Right atrium auricular region (tissue), 2 donors: ENCODE data around the gene RELA. TPM values are rescaled to one million over a fixed set of nuclear protein-coding genes. Genes with fewer than 3 reads are reported as not detected.

Experiments used
- DNase-seq: peaks from one replicate; pipeline ENCODE4 v3.0.0-alpha.2; 2019; ENCODE audit warnings: low spot score
- H3K27ac ChIP-seq, 2 donors: fragments of 200-600 bp; sonication (generic); 1 replicate in 1 of 2; 2 replicates in 1 of 2; pipeline ENCODE4 v1.5.1; 2016 to 2019
- H3K27me3 ChIP-seq, 2 donors: fragments of 200-600 bp; sonication (generic); one replicate each; pipeline versions ENCODE4 v1.5.1 to v1.6.0; 2017 to 2019
- H3K36me3 ChIP-seq: fragments of 200-600 bp; sonication (generic); one replicate; pipeline ENCODE4 v1.5.1; 2016
- H3K4me1 ChIP-seq, 2 donors: fragments of 200-600 bp; sonication (generic); one replicate each; pipeline versions ENCODE4 v1.5.1 to v1.6.0; 2017 to 2019
- H3K4me3 ChIP-seq, 2 donors: fragments of 200-600 bp; sonication (generic); 1 replicate in 1 of 2; 2 replicates in 1 of 2; pipeline ENCODE4 v1.5.1; 2017 to 2019; ENCODE audit warnings: mild to moderate bottlenecking in 1 of 2, moderate library complexity in 1 of 2
- H3K9me3 ChIP-seq, 2 donors: fragments of 200-600 bp; sonication (generic); one replicate each; pipeline ENCODE4 v1.5.1; 2019
- total RNA-seq, 2 donors: library from RNA; depleted of rRNA; stranded (reverse); fragments of >200 nt; gene quantifications; one replicate each; pipeline ENCODE4 v1.1.0, GENCODE V29; 2016
- TF ChIP-seq, protein P1 (sequence below), 2 donors: fragments of 200-600 bp; sonication (generic); IDR thresholded peaks; one replicate each; pipeline ENCODE4 v1.5.1; 2019; ENCODE audit warnings: antibody characterized with exemption in 2 of 2

Gene RELA
- total RNA-seq, 2 donors from 2014 or later = 30.7 to 54.9 TPM

DNA sequence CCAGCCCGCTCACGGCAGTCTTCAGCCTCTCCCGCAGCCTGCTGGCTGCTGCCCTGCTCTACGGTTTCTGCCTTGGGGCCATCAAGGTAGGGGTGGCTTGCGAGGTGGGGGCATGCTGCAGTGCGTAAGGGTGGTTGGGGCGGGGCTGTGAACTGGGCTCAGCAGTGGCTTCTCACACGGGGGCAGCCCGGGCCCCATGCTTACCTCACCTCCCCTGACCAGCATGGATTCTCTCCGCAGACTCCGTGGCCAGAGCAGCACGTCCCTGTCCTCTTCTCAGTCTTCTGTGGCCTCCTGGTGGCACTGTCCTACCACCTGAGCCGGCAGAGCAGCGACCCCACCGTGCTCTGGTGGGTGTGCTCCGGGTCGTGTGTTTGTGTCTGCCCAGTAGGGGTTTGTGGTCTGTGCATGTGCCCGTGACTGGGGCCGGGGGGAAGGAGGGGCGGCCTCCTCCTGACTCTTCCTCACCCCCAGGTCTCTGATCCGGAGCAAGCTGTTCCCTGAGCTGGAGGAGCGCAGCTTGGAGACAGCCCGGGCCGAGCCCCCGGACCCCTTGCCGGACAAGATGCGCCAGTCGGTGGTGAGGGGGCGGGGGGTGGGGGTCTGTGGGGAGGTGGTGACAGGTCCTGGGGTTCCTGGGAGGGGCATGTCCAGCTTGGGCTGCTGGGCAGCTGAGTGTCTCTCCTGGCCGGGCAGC is 37.6 kb downstream of the RELA start:
- peaks cover 79% of the 10 kb centered on the region for H3K36me3 ChIP-seq
- H3K27me3 ChIP-seq = no peaks in the 10 kb centered on the region
- no peaks in the 10 kb centered on the region for H3K9me3 ChIP-seq
- peaks cover 0 to 9% of the 10 kb centered on the region in 2 donors for H3K4me1 ChIP-seq
- no peak overlapping the region for H3K4me3 ChIP-seq
- TF ChIP-seq, protein P1, sequence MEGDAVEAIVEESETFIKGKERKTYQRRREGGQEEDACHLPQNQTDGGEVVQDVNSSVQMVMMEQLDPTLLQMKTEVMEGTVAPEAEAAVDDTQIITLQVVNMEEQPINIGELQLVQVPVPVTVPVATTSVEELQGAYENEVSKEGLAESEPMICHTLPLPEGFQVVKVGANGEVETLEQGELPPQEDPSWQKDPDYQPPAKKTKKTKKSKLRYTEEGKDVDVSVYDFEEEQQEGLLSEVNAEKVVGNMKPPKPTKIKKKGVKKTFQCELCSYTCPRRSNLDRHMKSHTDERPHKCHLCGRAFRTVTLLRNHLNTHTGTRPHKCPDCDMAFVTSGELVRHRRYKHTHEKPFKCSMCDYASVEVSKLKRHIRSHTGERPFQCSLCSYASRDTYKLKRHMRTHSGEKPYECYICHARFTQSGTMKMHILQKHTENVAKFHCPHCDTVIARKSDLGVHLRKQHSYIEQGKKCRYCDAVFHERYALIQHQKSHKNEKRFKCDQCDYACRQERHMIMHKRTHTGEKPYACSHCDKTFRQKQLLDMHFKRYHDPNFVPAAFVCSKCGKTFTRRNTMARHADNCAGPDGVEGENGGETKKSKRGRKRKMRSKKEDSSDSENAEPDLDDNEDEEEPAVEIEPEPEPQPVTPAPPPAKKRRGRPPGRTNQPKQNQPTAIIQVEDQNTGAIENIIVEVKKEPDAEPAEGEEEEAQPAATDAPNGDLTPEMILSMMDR (IDR thresholded peaks at IDR 0.05) = no peak
- no peak overlapping the region for H3K27ac ChIP-seq
- DNase-seq = no peak

- no peak for DNase-seq
- H3K4me1 ChIP-seq = peaks cover 0 to 9% of the 10 kb centered on the region in 2 donors
- no peak overlapping the region for H3K27ac ChIP-seq
- H3K9me3 ChIP-seq = no peaks in the 10 kb centered on the region
- H3K36me3 ChIP-seq = peaks cover 79% of the 10 kb centered on the region
- no peaks in the 10 kb centered on the region for H3K27me3 ChIP-seq
- TF ChIP-seq, protein P1 (IDR thresholded peaks at IDR 0.05) = no peak
- no peak overlapping the region for H3K4me3 ChIP-seq
These were observed 38.7 kb downstream of the RELA start for GRCh38 chr11:65623852-65624616.

GRCh38 chr11:65623177-65623576 is 39.5 kb downstream of the RELA start:
- no peaks in the 10 kb centered on the region for H3K27me3 ChIP-seq
- peaks cover 0 to 9% of the 10 kb centered on the region in 2 donors for H3K4me1 ChIP-seq
- no peak overlapping the region for H3K27ac ChIP-seq
- H3K9me3 ChIP-seq = no peaks in the 10 kb centered on the region
- H3K36me3 ChIP-seq = peaks cover 79% of the 10 kb centered on the region
- DNase-seq = no peak
- TF ChIP-seq, protein P1 (IDR thresholded peaks at IDR 0.05) = no peak
- no peak overlapping the region for H3K4me3 ChIP-seq

GRCh38 chr11:65622011-65622410 is 40.7 kb downstream of the RELA start:
- no peak for DNase-seq
- peaks cover 0 to 13% of the 10 kb centered on the region in 2 donors for H3K4me1 ChIP-seq
- TF ChIP-seq, protein P1 (IDR thresholded peaks at IDR 0.05) = no peak
- no peaks in the 10 kb centered on the region for H3K9me3 ChIP-seq
- H3K27ac ChIP-seq = no peak overlapping the region
- peaks cover 77% of the 10 kb centered on the region for H3K36me3 ChIP-seq
- no peaks in the 10 kb centered on the region for H3K27me3 ChIP-seq
- H3K4me3 ChIP-seq = no peak overlapping the region

- Histone ChIP-seq H3K27ac (no peak overlapping the region), H3K4me1 (peaks cover 0 to 18% of the 10 kb centered on the region in 2 donors), H3K9me3 (no peaks in the 10 kb centered on the region), H3K4me3 (no peak overlapping the region), H3K36me3 (peaks cover 72% of the 10 kb centered on the region), H3K27me3 (no peaks in the 10 kb centered on the region)
- TF ChIP-seq, protein P1 (IDR thresholded peaks at IDR 0.05) = no peak
- no peak for DNase-seq
These were observed 41.3 kb downstream of the RELA start for GRCh38 chr11:65621460-65621859.
